ENCODE measurements around the gene SPRED2.

DNA sequence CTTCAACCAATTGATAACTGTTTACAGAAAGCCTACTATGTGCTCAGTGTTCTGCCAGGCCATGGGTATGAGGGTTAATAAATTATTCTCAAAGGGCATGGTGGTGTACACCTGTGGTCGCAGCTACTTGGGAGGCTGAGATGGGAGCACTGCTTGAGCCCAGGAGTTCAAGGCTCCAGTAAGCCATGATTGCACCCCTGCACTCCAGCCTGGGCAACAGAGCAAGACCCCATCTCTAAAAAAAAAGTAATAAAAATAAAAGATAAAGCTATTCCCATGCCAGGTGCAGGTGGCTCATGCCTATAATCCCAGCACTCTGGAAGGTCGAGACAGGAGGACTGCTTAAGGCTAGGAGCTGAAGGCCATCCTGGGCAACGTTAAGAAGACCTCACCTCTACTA lies 8.0 kb downstream of the SPRED2 start:
- TF ChIP-seq EP300 (IDR thresholded peaks at IDR 0.05) (no peak), POLR2A (IDR thresholded peaks at IDR 0.05) (no peak), POLR2AphosphoS5 (IDR thresholded peaks at IDR 0.05) (no peak)
- TF ChIP-seq, protein P1, sequence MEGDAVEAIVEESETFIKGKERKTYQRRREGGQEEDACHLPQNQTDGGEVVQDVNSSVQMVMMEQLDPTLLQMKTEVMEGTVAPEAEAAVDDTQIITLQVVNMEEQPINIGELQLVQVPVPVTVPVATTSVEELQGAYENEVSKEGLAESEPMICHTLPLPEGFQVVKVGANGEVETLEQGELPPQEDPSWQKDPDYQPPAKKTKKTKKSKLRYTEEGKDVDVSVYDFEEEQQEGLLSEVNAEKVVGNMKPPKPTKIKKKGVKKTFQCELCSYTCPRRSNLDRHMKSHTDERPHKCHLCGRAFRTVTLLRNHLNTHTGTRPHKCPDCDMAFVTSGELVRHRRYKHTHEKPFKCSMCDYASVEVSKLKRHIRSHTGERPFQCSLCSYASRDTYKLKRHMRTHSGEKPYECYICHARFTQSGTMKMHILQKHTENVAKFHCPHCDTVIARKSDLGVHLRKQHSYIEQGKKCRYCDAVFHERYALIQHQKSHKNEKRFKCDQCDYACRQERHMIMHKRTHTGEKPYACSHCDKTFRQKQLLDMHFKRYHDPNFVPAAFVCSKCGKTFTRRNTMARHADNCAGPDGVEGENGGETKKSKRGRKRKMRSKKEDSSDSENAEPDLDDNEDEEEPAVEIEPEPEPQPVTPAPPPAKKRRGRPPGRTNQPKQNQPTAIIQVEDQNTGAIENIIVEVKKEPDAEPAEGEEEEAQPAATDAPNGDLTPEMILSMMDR (IDR thresholded peaks at IDR 0.05), result no peak
